Measurements from ENCODE around the gene B3GALT4.

DNA sequence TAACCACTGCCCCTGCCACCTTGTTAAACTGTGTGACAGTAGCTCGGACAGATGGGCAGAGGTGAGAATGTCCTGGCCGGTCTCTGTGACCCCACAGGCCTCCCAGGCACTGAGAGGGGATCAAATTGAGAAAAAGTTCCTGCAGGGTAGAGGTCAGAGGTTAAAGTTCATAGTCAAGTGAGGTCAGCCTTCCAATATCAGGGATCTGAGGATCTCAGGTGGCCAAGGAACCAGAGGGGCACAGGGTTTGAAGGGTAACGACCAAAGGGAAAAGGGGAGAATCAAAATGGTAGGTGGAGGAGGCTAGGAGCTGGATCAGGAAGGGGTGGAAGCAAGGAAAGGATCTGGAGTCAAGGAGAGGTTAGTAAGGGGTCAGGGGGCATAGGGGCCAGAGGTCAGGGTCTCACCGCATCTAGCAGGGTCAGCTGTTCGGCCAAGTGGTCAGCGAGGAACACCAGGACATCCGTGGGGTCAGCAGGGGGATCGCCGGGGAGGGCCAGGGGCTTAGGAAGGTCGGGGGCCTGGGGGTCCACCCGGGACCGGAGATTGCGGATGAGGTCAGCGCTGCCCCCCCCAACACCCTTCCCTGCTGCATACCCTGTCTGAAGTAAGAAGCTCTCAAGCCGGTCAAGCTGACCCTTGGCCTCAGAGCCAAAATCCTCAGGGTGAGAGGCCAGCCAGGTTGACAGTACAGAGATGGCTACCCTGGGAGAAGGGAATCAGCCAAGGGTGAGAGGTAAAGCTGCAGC, 18.9 kb downstream of the B3GALT4 start:
- TF ChIP-seq, protein P1, sequence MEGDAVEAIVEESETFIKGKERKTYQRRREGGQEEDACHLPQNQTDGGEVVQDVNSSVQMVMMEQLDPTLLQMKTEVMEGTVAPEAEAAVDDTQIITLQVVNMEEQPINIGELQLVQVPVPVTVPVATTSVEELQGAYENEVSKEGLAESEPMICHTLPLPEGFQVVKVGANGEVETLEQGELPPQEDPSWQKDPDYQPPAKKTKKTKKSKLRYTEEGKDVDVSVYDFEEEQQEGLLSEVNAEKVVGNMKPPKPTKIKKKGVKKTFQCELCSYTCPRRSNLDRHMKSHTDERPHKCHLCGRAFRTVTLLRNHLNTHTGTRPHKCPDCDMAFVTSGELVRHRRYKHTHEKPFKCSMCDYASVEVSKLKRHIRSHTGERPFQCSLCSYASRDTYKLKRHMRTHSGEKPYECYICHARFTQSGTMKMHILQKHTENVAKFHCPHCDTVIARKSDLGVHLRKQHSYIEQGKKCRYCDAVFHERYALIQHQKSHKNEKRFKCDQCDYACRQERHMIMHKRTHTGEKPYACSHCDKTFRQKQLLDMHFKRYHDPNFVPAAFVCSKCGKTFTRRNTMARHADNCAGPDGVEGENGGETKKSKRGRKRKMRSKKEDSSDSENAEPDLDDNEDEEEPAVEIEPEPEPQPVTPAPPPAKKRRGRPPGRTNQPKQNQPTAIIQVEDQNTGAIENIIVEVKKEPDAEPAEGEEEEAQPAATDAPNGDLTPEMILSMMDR (IDR thresholded peaks at IDR 0.05): no peak
- TF ChIP-seq EZH2 (IDR thresholded peaks at IDR 0.05; ENCODE audit: borderline replicate concordance, insufficient read depth, low read depth, low read length, poor library complexity, severe bottlenecking): no peak

All from B cell (primary cell).